ENCODE measurements around the gene GOSR2.

- TF ChIP-seq CTCF (IDR thresholded peaks at IDR 0.05): no peak
- no peak for TF ChIP-seq ZFX (IDR thresholded peaks at IDR 0.05; ENCODE audit: borderline replicate concordance)
These were observed 40.3 kb upstream of the GOSR2 start for GRCh38 chr17:46882666-46883065.

All from 22Rv1 (cell line).